Measurements from ENCODE around the gene TK1.
"Not testable (repeated sequence)": the region's sequence is repeated elsewhere in the genome, so short reads cannot be mapped to it uniquely, and the experiment has no call there.

Gene TK1

GRCh38 chr17:78186692-78187595 lies at the start of gene TK1, which contains the start of gene AFMID:
Gene TK1 (minus strand): TSS chr17:78187052. CDS start chr17:78186994, 58 bp downstream.
Gene AFMID (plus strand): TSS chr17:78187362. CDS start chr17:78187371, 9 bp downstream.
- peak; percentile 83 for DNase-seq

- DNase-seq, result no peak
Measured at GRCh38 chr17:78235885-78236284, 49.0 kb upstream of the TK1 start.

- DNase-seq, result not testable (repeated sequence)
Measured at GRCh38 chr17:78235022-78235421, 48.2 kb upstream of the TK1 start.

GRCh38 chr17:78234261-78234865 lies 47.5 kb upstream of the TK1 start:
- DNase-seq, result no peak

- DNase-seq, result no peak
Measured at GRCh38 chr17:78233678-78234077, 46.8 kb upstream of the TK1 start.

- no peak for DNase-seq
Measured at GRCh38 chr17:78232859-78233173, 46.0 kb upstream of the TK1 start.

- DNase-seq, result peak; percentile 4
Measured at GRCh38 chr17:78231991-78232858, 45.4 kb upstream of the TK1 start.

GRCh38 chr17:78230996-78231935 lies 44.4 kb upstream of the TK1 start, which contains the start of gene TMEM235:
Gene TMEM235 (plus strand): TSS chr17:78231631. CDS start chr17:78232024, 393 bp downstream.
- no peak for DNase-seq

- DNase-seq, result no peak
Measured at GRCh38 chr17:78230252-78230962, 43.6 kb upstream of the TK1 start.

- no peak for DNase-seq
Measured at GRCh38 chr17:78228176-78228575, 41.3 kb upstream of the TK1 start.

- no peak for DNase-seq
Measured at GRCh38 chr17:78227455-78227916, 40.6 kb upstream of the TK1 start.

GRCh38 chr17:78226759-78227454 lies 40.1 kb upstream of the TK1 start:
- no peak for DNase-seq

GRCh38 chr17:78226055-78226758 lies 39.4 kb upstream of the TK1 start:
- DNase-seq, result no peak

- DNase-seq, result no peak
Measured at GRCh38 chr17:78225088-78225865, 38.4 kb upstream of the TK1 start.

- DNase-seq, result no peak
Measured at GRCh38 chr17:78224231-78225087, 37.6 kb upstream of the TK1 start.

- no peak for DNase-seq
Measured at GRCh38 chr17:78223765-78224164, 36.9 kb upstream of the TK1 start.

GRCh38 chr17:78223061-78223460 lies 36.2 kb upstream of the TK1 start:
- no peak for DNase-seq

Measured in stimulated activated naive CD4-positive, alpha-beta T cell treated with Interleukin-2 at 50 U/mL for 16 hours (primary cell).